Psoas muscle (tissue), 8 donors: Measurements from ENCODE around the gene TRAPPC6A. TPM values are rescaled to one million over a fixed set of nuclear protein-coding genes. Genes with fewer than 3 reads are reported as not detected.
A peak's percentile ranks its signal among the peaks of the same experiment; 100 is the strongest.
"Not testable (repeated sequence)": the region's sequence is repeated elsewhere in the genome, so short reads cannot be mapped to it uniquely, and the experiment has no call there.

Experiments used
- ATAC-seq, 4 donors: fragments of 200-7000 bp; cut with Tn5 transposase; one replicate each; pipeline ENCODE4 v1.9.1; 2020; ENCODE audit warnings: moderate library complexity in 3 of 4, mild to moderate bottlenecking in 2 of 4
- DNase-seq, 2 donors: peaks; one replicate each; pipeline ENCODE4 v3.0.0-alpha.2; 2020
- H3K27ac ChIP-seq: fragments of 200-600 bp; one replicate; pipeline ENCODE4 v1.8.0; 2022
- H3K27me3 ChIP-seq, 3 donors: fragments of 200-600 bp in 1 of 3; one replicate each; pipeline versions ENCODE4 v1.6.1 to v1.8.0; 2013 to 2022; ENCODE audit warnings: low read length in 2 of 3, mild to moderate bottlenecking in 2 of 3, moderate library complexity in 1 of 3; ENCODE audit not compliant: insufficient read depth in 3 of 3
- H3K36me3 ChIP-seq, 2 donors: fragments of 200-600 bp in 1 of 2; one replicate each; pipeline versions ENCODE4 v1.6.1 to v1.8.0; 2013 to 2022; ENCODE audit warnings: low read depth in 1 of 2, mild to moderate bottlenecking in 1 of 2, moderate library complexity in 1 of 2; ENCODE audit not compliant: insufficient read depth in 1 of 2
- H3K4me1 ChIP-seq: fragments of 200-600 bp; one replicate; pipeline ENCODE4 v1.8.0; 2022
- H3K4me3 ChIP-seq: fragments of 200-600 bp; one replicate; pipeline ENCODE4 v1.8.0; 2022; ENCODE audit warnings: mild to moderate bottlenecking
- H3K9me3 ChIP-seq: fragments of 200-600 bp; one replicate; pipeline ENCODE4 v1.8.0; 2022
- CTCF ChIP-seq: fragments of 200-600 bp; IDR thresholded peaks from one replicate; pipeline ENCODE4 v1.8.0; 2022; ENCODE audit warnings: antibody characterized with exemption
- WGBS, 3 donors: extraction: QIAGEN DNeasy Blood & Tissue Kit; methylation state at CpG; one replicate each; pipeline versions ENCODE4 v1.1.6 to v1.1.7; 2013; 5-methylcytosine and 5-hydroxymethylcytosine counted together
- intact Hi-C, 2 donors: fragments of 100-400 bp; cut with DNase I; formaldehyde crosslinking; loops; one replicate each; pipeline versions ENCODE4 v1.11.0 to v1.14.2; 2022
- polyA plus RNA-seq, 3 donors: library from polyadenylated mRNA; stranded (reverse); fragments of 200-250 nt; gene quantifications; one replicate each; pipeline ENCODE4 v1.2.3, GENCODE V29; 2013
- total RNA-seq, 4 donors: library from RNA; stranded (reverse); fragmentation: NEBNext Ultra II Directional in 2 of 4; extraction: Animal tissue kit (Norgen Biotek cat#: 25700) in 2 of 4; gene quantifications; one replicate each; pipeline versions ENCODE4 v1.2.1 to v1.2.4, GENCODE V29; 2021 to 2023
- donor health status: healthy with polysubstance abuse.
- donor health status: DM: no; HTN: no; CAD: no; lungs with moderate emphysema.
- donor health status: Bipolar disorder and iron deficiency.
- donor health status: healthy.
- donor health status: DM: yes; HTN: yes; CAD: no.
- donor health status: DM: no; HTN: no; CAD: no.
- donor health status: DM: no; HTN: no; CAD: no.
- donor health status: DM: yes; HTN: yes; CAD: no.

Gene TRAPPC6A
- total and polyA plus RNA-seq, 7 donors: 10.8 to 42.2 (median 14.5) TPM

GRCh38 chr19:45119582-45119981 lies 58.5 kb downstream of the TRAPPC6A start:
- ATAC-seq: no peak
- Histone ChIP-seq H3K36me3 (no peaks in the 10 kb centered on the region), H3K9me3 (no peaks in the 10 kb centered on the region), H3K4me3 (no peak overlapping the region), H3K27ac (no peak overlapping the region), H3K4me1 (peaks cover 44% of the 10 kb centered on the region), H3K27me3 (no peaks in the 10 kb centered on the region)
- no peak for TF ChIP-seq CTCF
- intact Hi-C loops: no loop called here
- 88 to 90% (median 89%) methylated on average over 6 of the region's 6 CpGs for WGBS, 3 donors
- DNase-seq: no peak

GRCh38 chr19:45118591-45119355 lies 59.3 kb downstream of the TRAPPC6A start:
- DNase-seq, H3K4me3 ChIP-seq, intact Hi-C loops, H3K27me3 ChIP-seq, H3K36me3 ChIP-seq, H3K9me3 ChIP-seq: not testable (repeated sequence)
- peak in 3 of 4 donors; percentile 15 to 25 (median 16) for ATAC-seq
- 26 to 36% (median 35%) methylated on average over 18 of the region's 18 CpGs for WGBS, 3 donors
- Histone ChIP-seq H3K4me1 (peaks cover 44% of the 10 kb centered on the region), H3K27ac (peak overlapping the region; percentile 89)

- no peaks in the 10 kb centered on the region for H3K36me3 ChIP-seq
- H3K27ac ChIP-seq: peak overlapping the region; percentile 89
- H3K27me3 ChIP-seq: no peaks in the 10 kb centered on the region
- ATAC-seq: peak in 2 of 4 donors; percentile 2 to 17
- no peak for TF ChIP-seq CTCF
- H3K4me3 ChIP-seq: no peak overlapping the region
- no peaks in the 10 kb centered on the region for H3K9me3 ChIP-seq
- WGBS, 3 donors: 49 to 62% (median 55%) methylated on average over 5 of the region's 5 CpGs
- H3K4me1 ChIP-seq: peaks cover 44% of the 10 kb centered on the region
- no peak for DNase-seq
- intact Hi-C loops: no loop called here
These were observed 59.9 kb downstream of the TRAPPC6A start for GRCh38 chr19:45118106-45118505.

- Histone ChIP-seq H3K36me3 (no peaks in the 10 kb centered on the region), H3K4me1 (peaks cover 44% of the 10 kb centered on the region), H3K27ac (peak overlapping the region; percentile 89), H3K4me3 (no peak overlapping the region), H3K9me3 (no peaks in the 10 kb centered on the region), H3K27me3 (no peaks in the 10 kb centered on the region)
- ATAC-seq: no peak
- 71 to 83% (median 73%) methylated on average over 12 of the region's 12 CpGs for WGBS, 3 donors
- no peak for DNase-seq
- TF ChIP-seq CTCF: no peak
- intact Hi-C loops: no loop called here
These were observed 60.4 kb downstream of the TRAPPC6A start for GRCh38 chr19:45117671-45118070.

GRCh38 chr19:45117167-45117594 lies 60.9 kb downstream of the TRAPPC6A start:
- no peaks in the 10 kb centered on the region for H3K9me3 ChIP-seq
- H3K27ac ChIP-seq: peak overlapping the region; percentile 89
- H3K36me3 ChIP-seq: no peaks in the 10 kb centered on the region
- WGBS, 3 donors: 74 to 82% (median 76%) methylated on average over 16 of the region's 16 CpGs
- ATAC-seq: no peak
- no peaks in the 10 kb centered on the region for H3K27me3 ChIP-seq
- no peak for DNase-seq
- no peak overlapping the region for H3K4me3 ChIP-seq
- intact Hi-C loops: no loop called here
- H3K4me1 ChIP-seq: peaks cover 44% of the 10 kb centered on the region
- TF ChIP-seq CTCF: no peak
